ENCODE results near the gene SLC6A6. TPM values are rescaled to one million over a fixed set of nuclear protein-coding genes. Genes with fewer than 3 reads are reported as not detected.

The SLC6A6 gene
- polyA plus RNA-seq, 1 donor (not counting 4 experiments of a cell fraction or from before 2014, with no cell fraction given), result 8.3 TPM

DNA sequence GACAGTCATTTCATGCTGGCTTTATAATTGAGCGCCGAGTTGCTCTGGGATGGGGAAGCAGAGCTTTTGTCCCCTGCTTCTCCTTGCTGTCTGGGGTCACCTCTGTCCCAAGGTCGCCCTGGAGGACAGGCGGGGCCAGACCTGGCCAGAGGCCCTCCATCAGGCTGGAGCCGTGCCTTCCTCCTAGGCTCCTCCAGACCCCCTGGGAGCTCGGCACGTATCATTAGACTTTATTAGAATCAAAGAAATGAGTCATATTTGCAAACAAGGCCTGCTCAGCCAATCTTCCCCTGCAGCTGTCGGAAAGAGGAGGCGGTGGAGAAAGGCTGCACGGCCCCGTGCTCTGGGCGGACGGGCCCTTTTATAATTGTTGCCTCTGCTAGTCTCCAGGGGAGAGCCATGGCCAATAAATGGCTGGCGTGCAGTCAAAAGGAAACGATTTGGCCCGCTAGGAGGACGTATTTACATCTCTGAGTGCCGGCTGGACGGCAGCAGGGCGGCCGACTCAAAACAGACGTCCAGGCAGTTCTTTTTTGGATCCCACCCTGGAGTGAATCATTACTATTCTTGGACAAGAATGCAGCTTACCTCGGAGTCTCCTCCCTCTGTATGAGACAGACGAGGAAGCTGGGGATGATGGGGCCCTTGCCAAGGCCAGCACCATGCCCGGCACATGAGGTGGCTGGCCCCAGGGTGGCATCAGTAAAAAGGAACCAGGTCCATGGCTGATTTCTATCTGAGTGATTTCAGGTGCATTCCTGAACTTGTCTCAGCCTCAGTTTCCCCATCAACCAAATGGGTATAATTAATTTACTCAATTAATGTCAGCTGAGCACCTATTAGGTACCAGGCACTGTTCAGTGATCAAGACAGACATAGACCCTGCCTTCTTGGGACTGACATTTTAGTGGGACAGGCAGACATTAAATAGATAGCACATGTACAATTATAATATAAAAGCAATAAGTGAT is 50.6 kb downstream of the SLC6A6 start:
- Histone ChIP-seq H3K4me3 (ENCODE audit: control insufficient read depth in 2 of 3, extremely low read depth in 1 of 3, insufficient read depth in 2 of 3, low read depth in 1 of 3, low read length in 3 of 3) (peak overlapping the region in 1 of 3 experiments; percentile 39), H2AFZ (ENCODE audit: control insufficient read depth, low read length) (no peak overlapping the region), H3K27ac (ENCODE audit: control insufficient read depth, insufficient read depth, low read length) (peak overlapping the region; percentile 75), H3K79me2 (ENCODE audit: control insufficient read depth, insufficient read depth, low read length) (no peaks in the 10 kb centered on the region), H3K9me1 (ENCODE audit: control insufficient read depth, extremely low read depth, insufficient read depth, low read length) (no peaks in the 10 kb centered on the region), H3K9me3 (ENCODE audit: control insufficient read depth, low read depth, low read length) (no peaks in the 10 kb centered on the region), H3K9ac (ENCODE audit: control insufficient read depth, extremely low read depth, insufficient read depth, low read length) (peak overlapping the region; percentile 65), H4K20me1 (ENCODE audit: control insufficient read depth, extremely low read depth, insufficient read depth, low read length) (peaks cover 4% of the 10 kb centered on the region), H3K4me1 (ENCODE audit: control insufficient read depth, extremely low read depth, insufficient read depth, low read length) (peaks cover 23% of the 10 kb centered on the region), H3K36me3 (ENCODE audit: control insufficient read depth in 2 of 2, extremely low read depth in 1 of 2, insufficient read depth in 2 of 2, low read length in 2 of 2) (peaks cover 3 to 17% of the 10 kb centered on the region in 2 experiments), H3K4me2 (ENCODE audit: control insufficient read depth, extremely low read depth, insufficient read depth, low read depth, low read length) (peak overlapping the region; percentile 65), H3K27me3 (ENCODE audit: control insufficient read depth, extremely low read depth, insufficient read depth, low read length) (no peaks in the 10 kb centered on the region)
- FAIRE-seq (peak; percentile 71), DNase-seq (ENCODE audit: low read depth, low spot score) (peak; percentile 69)
- dilution Hi-C loops (cut with MboI; ENCODE audit: extremely low pct_ligation_motif_present, low sequenced_read_pairs), result no loop called here
- TF ChIP-seq, protein P1, sequence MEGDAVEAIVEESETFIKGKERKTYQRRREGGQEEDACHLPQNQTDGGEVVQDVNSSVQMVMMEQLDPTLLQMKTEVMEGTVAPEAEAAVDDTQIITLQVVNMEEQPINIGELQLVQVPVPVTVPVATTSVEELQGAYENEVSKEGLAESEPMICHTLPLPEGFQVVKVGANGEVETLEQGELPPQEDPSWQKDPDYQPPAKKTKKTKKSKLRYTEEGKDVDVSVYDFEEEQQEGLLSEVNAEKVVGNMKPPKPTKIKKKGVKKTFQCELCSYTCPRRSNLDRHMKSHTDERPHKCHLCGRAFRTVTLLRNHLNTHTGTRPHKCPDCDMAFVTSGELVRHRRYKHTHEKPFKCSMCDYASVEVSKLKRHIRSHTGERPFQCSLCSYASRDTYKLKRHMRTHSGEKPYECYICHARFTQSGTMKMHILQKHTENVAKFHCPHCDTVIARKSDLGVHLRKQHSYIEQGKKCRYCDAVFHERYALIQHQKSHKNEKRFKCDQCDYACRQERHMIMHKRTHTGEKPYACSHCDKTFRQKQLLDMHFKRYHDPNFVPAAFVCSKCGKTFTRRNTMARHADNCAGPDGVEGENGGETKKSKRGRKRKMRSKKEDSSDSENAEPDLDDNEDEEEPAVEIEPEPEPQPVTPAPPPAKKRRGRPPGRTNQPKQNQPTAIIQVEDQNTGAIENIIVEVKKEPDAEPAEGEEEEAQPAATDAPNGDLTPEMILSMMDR (optimal IDR thresholded peaks at IDR 0.05 in 1 of 3, IDR thresholded peaks at IDR 0.05 in 1 of 3, conservative IDR thresholded peaks at IDR 0.05 in 1 of 3; ENCODE audit: extremely low read depth in 1 of 3, insufficient read depth in 2 of 3, low read length in 3 of 3), result no peak
- no peak for TF ChIP-seq EZH2 (IDR thresholded peaks at IDR 0.05; ENCODE audit: low read length)

DNA sequence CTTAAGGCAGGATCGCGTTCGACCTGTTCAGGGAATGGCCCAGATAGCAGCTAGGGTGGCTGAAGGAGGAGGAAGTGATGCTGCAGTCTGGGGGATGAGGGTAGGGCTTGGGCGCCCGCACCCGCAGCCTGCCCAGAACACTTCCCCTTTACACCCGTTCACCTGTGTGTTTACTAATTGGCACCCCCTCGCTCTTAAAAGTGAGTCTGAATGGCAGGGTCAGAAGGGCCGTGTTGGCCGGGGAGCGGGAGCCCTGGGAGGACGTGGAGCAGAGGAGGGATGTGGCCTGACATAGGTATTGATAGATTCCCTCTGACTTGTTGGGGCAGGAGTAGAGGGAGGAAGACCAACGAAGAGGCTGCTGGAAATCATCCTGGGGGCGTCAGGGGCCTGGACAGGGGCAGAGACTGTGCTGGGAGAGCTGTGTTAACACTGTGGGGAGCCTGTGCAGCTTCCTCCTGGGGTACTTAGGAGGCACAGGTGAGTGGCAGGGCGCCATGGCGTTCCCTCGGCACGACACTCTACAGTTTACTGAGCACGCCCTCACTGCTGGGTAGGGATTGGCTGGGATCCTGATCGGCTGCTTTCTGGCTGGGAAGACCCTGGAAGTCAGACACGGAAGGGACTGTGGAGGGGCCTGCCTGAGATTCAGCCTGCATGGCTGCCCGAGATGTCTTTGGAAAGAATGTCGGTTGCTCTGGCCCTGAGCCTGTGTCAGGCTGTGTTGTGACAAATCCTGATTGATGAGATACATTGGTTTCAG is 51.7 kb downstream of the SLC6A6 start:
- Histone ChIP-seq H3K4me2 (ENCODE audit: control insufficient read depth, extremely low read depth, insufficient read depth, low read depth, low read length) (no peak overlapping the region), H4K20me1 (ENCODE audit: control insufficient read depth, extremely low read depth, insufficient read depth, low read length) (peaks cover 4% of the 10 kb centered on the region), H3K27ac (ENCODE audit: control insufficient read depth, insufficient read depth, low read length) (no peak overlapping the region), H3K27me3 (ENCODE audit: control insufficient read depth, extremely low read depth, insufficient read depth, low read length) (no peaks in the 10 kb centered on the region), H3K4me3 (ENCODE audit: control insufficient read depth in 2 of 3, extremely low read depth in 1 of 3, insufficient read depth in 2 of 3, low read depth in 1 of 3, low read length in 3 of 3) (no peak overlapping the region), H3K4me1 (ENCODE audit: control insufficient read depth, extremely low read depth, insufficient read depth, low read length) (peaks cover 23% of the 10 kb centered on the region), H3K9me3 (ENCODE audit: control insufficient read depth, low read depth, low read length) (no peaks in the 10 kb centered on the region), H2AFZ (ENCODE audit: control insufficient read depth, low read length) (no peak overlapping the region), H3K79me2 (ENCODE audit: control insufficient read depth, insufficient read depth, low read length) (no peaks in the 10 kb centered on the region), H3K9me1 (ENCODE audit: control insufficient read depth, extremely low read depth, insufficient read depth, low read length) (no peaks in the 10 kb centered on the region), H3K9ac (ENCODE audit: control insufficient read depth, extremely low read depth, insufficient read depth, low read length) (no peak overlapping the region), H3K36me3 (ENCODE audit: control insufficient read depth in 2 of 2, extremely low read depth in 1 of 2, insufficient read depth in 2 of 2, low read length in 2 of 2) (peaks cover 1 to 15% of the 10 kb centered on the region in 2 experiments)
- DNase-seq (ENCODE audit: low read depth, low spot score) (no peak), FAIRE-seq (no peak)
- dilution Hi-C loops (cut with MboI; ENCODE audit: extremely low pct_ligation_motif_present, low sequenced_read_pairs), result no loop called here
- TF ChIP-seq, protein P1 (optimal IDR thresholded peaks at IDR 0.05 in 1 of 3, IDR thresholded peaks at IDR 0.05 in 1 of 3, conservative IDR thresholded peaks at IDR 0.05 in 1 of 3; ENCODE audit: extremely low read depth in 1 of 3, insufficient read depth in 2 of 3, low read length in 3 of 3), result no peak
- TF ChIP-seq EZH2 (IDR thresholded peaks at IDR 0.05; ENCODE audit: low read length), result no peak
